HCT116 (cell line): ENCODE results near the gene DGKB. TPM values are rescaled to one million over a fixed set of nuclear protein-coding genes. Genes with fewer than 3 reads are reported as not detected.

Source experiments
- ATAC-seq: fragments of 200-7000 bp; cut with Tn5 transposase; 2 replicates; pipeline ENCODE4 v1.9.1; 2020; ENCODE audit warnings: mild to moderate bottlenecking, moderate library complexity
- BruUV-seq: library from RNA; stranded (reverse); fragments of 400-500 nt; replicated peaks from 2 replicates; lab custom pipeline; 2021; lab: Mats Ljungman, UMichigan
- CTCF ChIA-PET: fragments of 300-600 bp; sonication (Branson Sonifier 250); formaldehyde crosslinking; loops from one replicate; lab custom pipeline; 2021; ENCODE audit warnings: antibody characterized with exemption; lab: Charles Lee
- POLR2A ChIA-PET: fragments of 300-600, 350-600 bp; sonication (Branson Sonifier 250); formaldehyde crosslinking; loops from one replicate; lab custom pipeline; 2021; ENCODE audit warnings: antibody characterized with exemption; lab: Charles Lee
- RAD21 ChIA-PET, 2 experiments: fragments of 300-600 bp; sonication (Branson Sonifier 250); formaldehyde crosslinking; loops; one replicate each; lab custom pipeline; 2023; ENCODE audit warnings: low total read pairs in 2 of 2; ENCODE audit not compliant: uncharacterized antibody in 2 of 2, unreplicated experiment in 2 of 2, low non-redundant PET in 1 of 2; lab: Charles Lee
- DNase-seq: peaks from one replicate; pipeline ENCODE4 v3.0.0-alpha.2; 2010; ENCODE audit warnings: low read depth, low spot score
- H2AFZ ChIP-seq: fragments of 200-600 bp; shearing (Covaris generic), sonication (generic); 2 replicates; pipeline ENCODE4 v1.6.1; 2017; ENCODE audit warnings: low read depth, mixed run types, mixed read lengths, antibody characterized with exemption, low read length; ENCODE audit not compliant: poor library complexity, severe bottlenecking
- H3K27ac ChIP-seq: 2 replicates; pipeline ENCODE4 v1.5.1; 2012; ENCODE audit warnings: low read depth, low read length
- H3K27me3 ChIP-seq: fragments of 200-600 bp; sonication (generic); 2 replicates; pipeline ENCODE4 v1.6.1; 2016; ENCODE audit warnings: mixed run types, low read length, mixed read lengths; ENCODE audit not compliant: insufficient read depth
- H3K36me3 ChIP-seq, 2 experiments: fragments of 200-500 bp in 1 of 2; fragments of 200-600 bp in 1 of 2; sonication (Bioruptor generic) in 1 of 2; sonication (generic) in 1 of 2; 2 replicates each; pipeline versions ENCODE4 v1.5.1 to v1.6.1; 2014 to 2016; ENCODE audit warnings: low read length in 2 of 2, inconsistent platforms in 1 of 2, mixed read lengths in 1 of 2, mixed run types in 1 of 2; ENCODE audit not compliant: insufficient read depth in 2 of 2, control insufficient read depth in 1 of 2
- H3K4me1 ChIP-seq, 2 experiments: fragments of 200-600 bp in 1 of 2; sonication (generic) in 1 of 2; 2 replicates each; pipeline versions ENCODE4 v1.5.1 to v1.6.1; 2012 to 2017; ENCODE audit warnings: low read length in 2 of 2, inconsistent platforms in 1 of 2, mild to moderate bottlenecking in 1 of 2, mixed read lengths in 1 of 2, mixed run types in 1 of 2, moderate library complexity in 1 of 2; ENCODE audit not compliant: insufficient read depth in 2 of 2, control insufficient read depth in 1 of 2
- H3K4me2 ChIP-seq: fragments of 200-600 bp; sonication (generic); 2 replicates; pipeline ENCODE4 v1.6.1; 2017; ENCODE audit warnings: mixed run types, low read length, mixed read lengths
- H3K4me3 ChIP-seq, 2 experiments: fragments of 200-600 bp in 1 of 2; sonication (generic) in 1 of 2; replicated peaks in 1 of 2; 2 replicates each; pipeline ENCODE4 v1.5.1; 2011 to 2016; ENCODE audit warnings: low read length in 2 of 2, control low read depth in 1 of 2, low read depth in 1 of 2, mild to moderate bottlenecking in 1 of 2, mixed read lengths in 1 of 2, mixed run types in 1 of 2
- H3K79me2 ChIP-seq: fragments of 200-600 bp; sonication (generic); 2 replicates; pipeline ENCODE4 v1.6.1; 2017; ENCODE audit warnings: mild to moderate bottlenecking, mixed run types, low read length, moderate library complexity, mixed read lengths; ENCODE audit not compliant: insufficient read depth
- H3K9ac ChIP-seq: fragments of 200-600 bp; sonication (generic); 2 replicates; pipeline ENCODE4 v1.6.1; 2016; ENCODE audit warnings: low read length, mixed read lengths
- H3K9me2 ChIP-seq: fragments of 200-600 bp; sonication (generic), shearing (Covaris generic); 2 replicates; pipeline ENCODE4 v1.6.1; 2017; ENCODE audit warnings: mixed run types, mild to moderate bottlenecking, moderate library complexity; ENCODE audit not compliant: insufficient read depth
- H3K9me3 ChIP-seq, 2 experiments: fragments of 200-500 bp in 1 of 2; fragments of 200-600 bp in 1 of 2; sonication (Bioruptor generic) in 1 of 2; sonication (generic) in 1 of 2; 2 replicates each; pipeline ENCODE4 v1.6.1; 2014 to 2017; ENCODE audit warnings: low read length in 2 of 2, mixed read lengths in 2 of 2, inconsistent platforms in 1 of 2, low read depth in 1 of 2, mild to moderate bottlenecking in 1 of 2, mixed run types in 1 of 2, moderate library complexity in 1 of 2; ENCODE audit not compliant: control insufficient read depth in 1 of 2, insufficient read depth in 1 of 2
- H4K20me1 ChIP-seq: fragments of 200-600 bp; sonication (generic), shearing (Covaris generic); 2 replicates; pipeline ENCODE4 v1.6.1; 2017; ENCODE audit warnings: mixed run types, mild to moderate bottlenecking, moderate library complexity; ENCODE audit not compliant: insufficient read depth
- CBX3 ChIP-seq: IDR thresholded peaks from 2 replicates; pipeline ENCODE4 v1.6.1; 2012; ENCODE audit warnings: low read depth
- CEBPB ChIP-seq: IDR thresholded peaks from 2 replicates; pipeline ENCODE4 v1.6.1; 2012; ENCODE audit warnings: low read depth
- EGR1 ChIP-seq: IDR thresholded peaks from 2 replicates; pipeline ENCODE4 v1.6.1; 2012; ENCODE audit warnings: low read depth
- ELF1 ChIP-seq: IDR thresholded peaks from 2 replicates; pipeline ENCODE4 v1.6.1; 2012; ENCODE audit warnings: low read depth, borderline replicate concordance
- EZH2 ChIP-seq: fragments of 200-600 bp; sonication (generic); IDR thresholded peaks from 2 replicates; pipeline ENCODE4 v1.6.1; 2017; ENCODE audit warnings: antibody characterized with exemption, mixed run types
- EZH2phosphoT487 ChIP-seq: fragments of 200-600 bp; IDR thresholded peaks from 2 replicates; pipeline ENCODE4 v1.6.1; 2018; ENCODE audit warnings: antibody characterized with exemption, borderline replicate concordance
- FOSL1 ChIP-seq: IDR thresholded peaks from 2 replicates; pipeline ENCODE4 v1.6.1; 2012; ENCODE audit warnings: low read depth
- JUND ChIP-seq: IDR thresholded peaks from 2 replicates; pipeline ENCODE4 v1.6.1; 2012
- POLR2A ChIP-seq: IDR thresholded peaks from 2 replicates; pipeline ENCODE4 v1.7.0; 2011; ENCODE audit warnings: borderline replicate concordance; ENCODE audit not compliant: insufficient read depth, insufficient read length; ENCODE audit errors: extremely low read depth
- POLR2AphosphoS5 ChIP-seq: IDR thresholded peaks from 2 replicates; pipeline ENCODE4 v1.6.1; 2011; ENCODE audit warnings: mild to moderate bottlenecking, low read depth, low read length, moderate library complexity
- RAD21 ChIP-seq: IDR thresholded peaks from 2 replicates; pipeline ENCODE4 v1.6.1; 2012; ENCODE audit warnings: low read depth, mild to moderate bottlenecking
- SIN3A ChIP-seq: IDR thresholded peaks from 2 replicates; pipeline ENCODE4 v1.6.1; 2012; ENCODE audit warnings: low read depth
- SP1 ChIP-seq: IDR thresholded peaks from 2 replicates; pipeline ENCODE4 v1.6.1; 2012; ENCODE audit warnings: low read depth
- SRF ChIP-seq: IDR thresholded peaks from 2 replicates; pipeline ENCODE4 v1.6.1; 2012; ENCODE audit warnings: low read depth
- TCF7L2 ChIP-seq: IDR thresholded peaks from 2 replicates; pipeline ENCODE4 v1.7.0; 2011; ENCODE audit warnings: borderline replicate concordance, inconsistent platforms; ENCODE audit not compliant: insufficient read depth, insufficient read length; ENCODE audit errors: extremely low read depth
- YY1 ChIP-seq: IDR thresholded peaks from 2 replicates; pipeline ENCODE4 v1.6.1; 2011; ENCODE audit warnings: low read length, low read depth, moderate library complexity, mild to moderate bottlenecking; ENCODE audit not compliant: insufficient replicate concordance; ENCODE audit errors: extremely low read depth
- ZFX ChIP-seq: fragments of 450-650 bp; IDR thresholded peaks from 2 replicates; pipeline ENCODE4 v1.6.1; 2017
- ZNF274 ChIP-seq: fragments of 200-500 bp; sonication (Bioruptor generic); IDR thresholded peaks from 2 replicates; pipeline ENCODE4 v1.6.1; 2014; ENCODE audit warnings: mild to moderate bottlenecking, low read depth, low read length, inconsistent platforms
- intact Hi-C: fragments of 100-400 bp; cut with micrococcal nuclease; formaldehyde crosslinking; loops from 2 replicates; pipeline ENCODE4 v1.10.0; 2022
- total RNA-seq: library from RNA; stranded (reverse); gene quantifications from one replicate; pipeline ENCODE4 v1.2.1, GENCODE V29; 2021; ENCODE audit not compliant: unreplicated experiment
- TF ChIP-seq, protein P1 (sequence below), 3 experiments: fragments of 200-600 bp in 1 of 3; sonication (generic) in 1 of 3; IDR thresholded peaks in 2 of 3; conservative IDR thresholded peaks in 1 of 3; 2 replicates each; pipeline ENCODE4 v1.5.1; 2012 to 2017; ENCODE audit warnings: low read depth in 2 of 3, low read length in 2 of 3, antibody characterized with exemption in 1 of 3, borderline replicate concordance in 1 of 3, control low read depth in 1 of 3, mild to moderate bottlenecking in 1 of 3, mixed read lengths in 1 of 3, mixed run types in 1 of 3, moderate library complexity in 1 of 3; ENCODE audit not compliant: insufficient read depth in 1 of 3
- TF ChIP-seq, protein P2 (sequence below): IDR thresholded peaks from 2 replicates; pipeline ENCODE4 v1.6.1; 2012
- TF ChIP-seq, protein P3 (sequence below): IDR thresholded peaks from 2 replicates; pipeline ENCODE4 v1.6.1; 2011; ENCODE audit warnings: mild to moderate bottlenecking, low read length, moderate library complexity; ENCODE audit not compliant: insufficient replicate concordance; ENCODE audit errors: extremely low read depth

Gene DGKB
- total RNA-seq, 1 experiment from 2014 or later: 0.05 TPM

DNA sequence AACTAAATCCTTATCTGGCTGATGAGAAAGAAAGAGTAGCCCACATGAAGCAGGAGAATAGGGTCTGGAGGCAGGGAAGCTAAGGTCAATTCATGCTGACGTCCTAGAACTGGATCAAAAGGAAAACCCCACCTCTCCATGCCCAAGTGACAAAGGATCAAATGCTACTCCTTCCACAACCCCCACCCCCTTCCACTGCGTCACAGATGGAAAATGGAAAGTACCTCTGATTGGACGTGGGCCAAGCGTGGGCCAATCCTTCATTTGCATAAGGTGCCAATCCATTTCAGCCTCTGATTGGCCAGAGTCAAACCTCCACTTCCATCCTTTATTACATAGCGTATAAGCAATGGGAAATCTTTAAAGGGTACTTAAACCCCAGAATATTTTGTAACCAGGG is 481.8 kb downstream of the DGKB start (continued):
- TF ChIP-seq EGR1 (no peak), ELF1 (no peak), EZH2phosphoT487 (no peak), ZNF274 (no peak), SRF (no peak)
- TF ChIP-seq, protein P1, sequence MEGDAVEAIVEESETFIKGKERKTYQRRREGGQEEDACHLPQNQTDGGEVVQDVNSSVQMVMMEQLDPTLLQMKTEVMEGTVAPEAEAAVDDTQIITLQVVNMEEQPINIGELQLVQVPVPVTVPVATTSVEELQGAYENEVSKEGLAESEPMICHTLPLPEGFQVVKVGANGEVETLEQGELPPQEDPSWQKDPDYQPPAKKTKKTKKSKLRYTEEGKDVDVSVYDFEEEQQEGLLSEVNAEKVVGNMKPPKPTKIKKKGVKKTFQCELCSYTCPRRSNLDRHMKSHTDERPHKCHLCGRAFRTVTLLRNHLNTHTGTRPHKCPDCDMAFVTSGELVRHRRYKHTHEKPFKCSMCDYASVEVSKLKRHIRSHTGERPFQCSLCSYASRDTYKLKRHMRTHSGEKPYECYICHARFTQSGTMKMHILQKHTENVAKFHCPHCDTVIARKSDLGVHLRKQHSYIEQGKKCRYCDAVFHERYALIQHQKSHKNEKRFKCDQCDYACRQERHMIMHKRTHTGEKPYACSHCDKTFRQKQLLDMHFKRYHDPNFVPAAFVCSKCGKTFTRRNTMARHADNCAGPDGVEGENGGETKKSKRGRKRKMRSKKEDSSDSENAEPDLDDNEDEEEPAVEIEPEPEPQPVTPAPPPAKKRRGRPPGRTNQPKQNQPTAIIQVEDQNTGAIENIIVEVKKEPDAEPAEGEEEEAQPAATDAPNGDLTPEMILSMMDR (IDR thresholded peaks at IDR 0.05 in 2 of 3, conservative IDR thresholded peaks at IDR 0.05 in 1 of 3; ENCODE audit: borderline replicate concordance in 1 of 3, insufficient read depth in 1 of 3, low read depth in 2 of 3, low read length in 2 of 3): no peak

DNA sequence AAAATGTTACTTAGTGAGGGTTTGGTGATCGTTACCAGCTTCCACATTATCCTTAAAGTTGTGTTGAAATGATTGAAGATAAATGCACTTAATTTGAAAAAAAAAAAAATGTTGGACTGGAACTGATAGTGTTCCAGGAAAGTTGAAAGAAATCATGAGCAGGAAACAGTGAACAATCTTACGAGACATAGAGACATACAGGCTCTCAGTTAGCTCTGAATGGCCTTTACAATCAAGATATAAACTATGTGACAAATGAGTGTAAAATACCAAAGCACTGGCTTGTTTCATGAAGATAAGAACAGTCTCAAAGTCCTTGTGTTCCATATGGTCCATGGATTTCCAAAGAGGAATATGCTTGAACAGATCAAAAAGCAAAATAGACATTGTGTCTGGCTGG is 483.0 kb downstream of the DGKB start:
- no peaks in the 10 kb centered on the region for H3K36me3 ChIP-seq
- no peak overlapping the region for H3K4me3 ChIP-seq
- no peak overlapping the region for H3K27ac ChIP-seq
- DNase-seq: no peak
- H2AFZ ChIP-seq: peak overlapping the region; percentile 53
- no peaks in the 10 kb centered on the region for H3K9me2 ChIP-seq
- CTCF ChIA-PET: no interaction called here
- H3K27me3 ChIP-seq: no peaks in the 10 kb centered on the region
- POLR2A ChIA-PET: no interaction called here
- no peak overlapping the region for H3K4me2 ChIP-seq
- H3K9ac ChIP-seq: no peak overlapping the region
- no peaks in the 10 kb centered on the region for H4K20me1 ChIP-seq
- H3K9me3 ChIP-seq: no peaks in the 10 kb centered on the region
- no peak for ATAC-seq
- H3K4me1 ChIP-seq: no peaks in the 10 kb centered on the region
- intact Hi-C loops: no loop called here
- TF ChIP-seq YY1 (no peak), ELF1 (no peak), JUND (no peak), EZH2phosphoT487 (no peak), POLR2A (no peak), ZNF274 (no peak), SP1 (no peak), RAD21 (no peak), SIN3A (no peak), CEBPB (no peak), TCF7L2 (no peak), EZH2 (no peak), FOSL1 (no peak), CBX3 (no peak), ZFX (no peak), SRF (no peak), POLR2AphosphoS5 (no peak)
- TF ChIP-seq, protein P1 (IDR thresholded peaks at IDR 0.05 in 2 of 3, conservative IDR thresholded peaks at IDR 0.05 in 1 of 3; ENCODE audit: borderline replicate concordance in 1 of 3, insufficient read depth in 1 of 3, low read depth in 2 of 3, low read length in 2 of 3): no peak
- TF ChIP-seq, protein P2, sequence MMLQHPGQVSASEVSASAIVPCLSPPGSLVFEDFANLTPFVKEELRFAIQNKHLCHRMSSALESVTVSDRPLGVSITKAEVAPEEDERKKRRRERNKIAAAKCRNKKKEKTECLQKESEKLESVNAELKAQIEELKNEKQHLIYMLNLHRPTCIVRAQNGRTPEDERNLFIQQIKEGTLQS: no peak
- TF ChIP-seq, protein P3, sequence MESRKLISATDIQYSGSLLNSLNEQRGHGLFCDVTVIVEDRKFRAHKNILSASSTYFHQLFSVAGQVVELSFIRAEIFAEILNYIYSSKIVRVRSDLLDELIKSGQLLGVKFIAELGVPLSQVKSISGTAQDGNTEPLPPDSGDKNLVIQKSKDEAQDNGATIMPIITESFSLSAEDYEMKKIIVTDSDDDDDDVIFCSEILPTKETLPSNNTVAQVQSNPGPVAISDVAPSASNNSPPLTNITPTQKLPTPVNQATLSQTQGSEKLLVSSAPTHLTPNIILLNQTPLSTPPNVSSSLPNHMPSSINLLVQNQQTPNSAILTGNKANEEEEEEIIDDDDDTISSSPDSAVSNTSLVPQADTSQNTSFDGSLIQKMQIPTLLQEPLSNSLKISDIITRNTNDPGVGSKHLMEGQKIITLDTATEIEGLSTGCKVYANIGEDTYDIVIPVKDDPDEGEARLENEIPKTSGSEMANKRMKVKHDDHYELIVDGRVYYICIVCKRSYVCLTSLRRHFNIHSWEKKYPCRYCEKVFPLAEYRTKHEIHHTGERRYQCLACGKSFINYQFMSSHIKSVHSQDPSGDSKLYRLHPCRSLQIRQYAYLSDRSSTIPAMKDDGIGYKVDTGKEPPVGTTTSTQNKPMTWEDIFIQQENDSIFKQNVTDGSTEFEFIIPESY: no peak
- no TSS peak for BruUV-seq
- no peaks in the 10 kb centered on the region for H3K79me2 ChIP-seq
- RAD21 ChIA-PET: no interaction called here
